ENCODE measurements around the gene PMS2. TPM values are rescaled to one million over a fixed set of nuclear protein-coding genes. Genes with fewer than 3 reads are reported as not detected.
"Not testable (repeated sequence)": the region's sequence is repeated elsewhere in the genome, so short reads cannot be mapped to it uniquely, and the experiment has no call there.

Gene PMS2, protein sequence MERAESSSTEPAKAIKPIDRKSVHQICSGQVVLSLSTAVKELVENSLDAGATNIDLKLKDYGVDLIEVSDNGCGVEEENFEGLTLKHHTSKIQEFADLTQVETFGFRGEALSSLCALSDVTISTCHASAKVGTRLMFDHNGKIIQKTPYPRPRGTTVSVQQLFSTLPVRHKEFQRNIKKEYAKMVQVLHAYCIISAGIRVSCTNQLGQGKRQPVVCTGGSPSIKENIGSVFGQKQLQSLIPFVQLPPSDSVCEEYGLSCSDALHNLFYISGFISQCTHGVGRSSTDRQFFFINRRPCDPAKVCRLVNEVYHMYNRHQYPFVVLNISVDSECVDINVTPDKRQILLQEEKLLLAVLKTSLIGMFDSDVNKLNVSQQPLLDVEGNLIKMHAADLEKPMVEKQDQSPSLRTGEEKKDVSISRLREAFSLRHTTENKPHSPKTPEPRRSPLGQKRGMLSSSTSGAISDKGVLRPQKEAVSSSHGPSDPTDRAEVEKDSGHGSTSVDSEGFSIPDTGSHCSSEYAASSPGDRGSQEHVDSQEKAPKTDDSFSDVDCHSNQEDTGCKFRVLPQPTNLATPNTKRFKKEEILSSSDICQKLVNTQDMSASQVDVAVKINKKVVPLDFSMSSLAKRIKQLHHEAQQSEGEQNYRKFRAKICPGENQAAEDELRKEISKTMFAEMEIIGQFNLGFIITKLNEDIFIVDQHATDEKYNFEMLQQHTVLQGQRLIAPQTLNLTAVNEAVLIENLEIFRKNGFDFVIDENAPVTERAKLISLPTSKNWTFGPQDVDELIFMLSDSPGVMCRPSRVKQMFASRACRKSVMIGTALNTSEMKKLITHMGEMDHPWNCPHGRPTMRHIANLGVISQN
- total RNA-seq = 15.3 to 17.0 TPM (median 16.0 TPM) in 3 replicates
- long read RNA-seq, partial matches to known transcripts = 5 of 14 reads
- long read RNA-seq, other reads (novel, unspliced or antisense) = 4 of 14 reads

DNA sequence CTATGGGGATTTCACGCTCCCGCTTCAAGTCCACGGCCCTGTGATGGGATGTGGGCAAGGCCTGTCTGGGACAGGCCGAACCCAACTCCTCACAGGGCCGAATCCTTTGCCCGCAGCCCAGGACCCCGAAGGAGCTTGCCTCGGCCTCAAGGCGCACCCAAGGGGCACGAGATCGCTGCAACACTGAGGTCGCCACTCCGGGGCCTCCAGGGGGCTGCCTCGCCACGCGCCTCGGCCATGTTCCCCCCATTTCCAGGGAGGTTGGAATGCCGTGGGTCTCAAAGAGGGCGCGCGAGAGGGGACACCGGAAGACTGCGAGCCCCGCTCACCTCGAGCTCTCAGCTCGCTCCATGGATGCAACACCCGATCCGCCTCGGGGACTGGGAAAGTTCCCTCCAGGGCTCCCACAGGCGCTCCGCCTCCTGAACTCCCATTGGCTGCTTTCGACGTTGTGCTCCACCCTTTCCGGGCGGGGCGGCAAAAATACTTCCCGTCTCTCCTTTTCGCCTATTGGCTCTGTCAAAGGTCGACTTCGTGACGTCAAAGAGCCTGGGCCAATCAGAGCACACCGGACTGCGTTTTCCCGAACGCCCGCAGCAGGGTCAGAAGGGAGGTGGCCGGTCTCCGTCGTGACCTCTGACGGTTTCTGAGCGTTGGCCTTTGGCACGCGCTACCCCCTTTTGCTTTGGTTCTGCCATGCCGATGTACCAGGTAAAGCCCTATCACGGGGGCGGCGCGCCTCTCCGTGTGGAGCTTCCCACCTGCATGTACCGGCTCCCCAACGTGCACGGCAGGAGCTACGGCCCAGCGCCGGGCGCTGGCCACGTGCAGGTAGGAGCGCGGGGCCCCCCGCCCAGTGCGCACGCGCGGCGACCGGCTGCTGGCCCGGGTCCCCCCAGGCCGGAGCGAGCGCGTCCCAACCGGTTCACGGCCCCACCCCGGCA lies at the start of gene PMS2, which contains the start of gene AIMP2:
PMS2 (minus strand) TSS at position 382 of the 944 bp plus-strand sequence; CDS start at position 352, 30 bp downstream.
AIMP2 (plus strand) TSS at position 605 of the 944 bp plus-strand sequence; CDS start at position 697, 92 bp downstream.
- H3K9me3 Mint-ChIP-seq (ENCODE audit: low read depth) = no peaks in the 10 kb centered on the region
- H3K27ac Mint-ChIP-seq (ENCODE audit: unreplicated experiment) = peak within 1 kb of the TSS; percentile 98
- no peaks in the 10 kb centered on the region for H3K27me3 Mint-ChIP-seq (ENCODE audit: low read depth)
- peaks cover 7% of the 10 kb centered on the region for H3K36me3 Mint-ChIP-seq (ENCODE audit: low read depth)
- DNase-seq (ENCODE audit: low spot score) = peak; percentile 99
- TF ChIP-seq, protein P1, sequence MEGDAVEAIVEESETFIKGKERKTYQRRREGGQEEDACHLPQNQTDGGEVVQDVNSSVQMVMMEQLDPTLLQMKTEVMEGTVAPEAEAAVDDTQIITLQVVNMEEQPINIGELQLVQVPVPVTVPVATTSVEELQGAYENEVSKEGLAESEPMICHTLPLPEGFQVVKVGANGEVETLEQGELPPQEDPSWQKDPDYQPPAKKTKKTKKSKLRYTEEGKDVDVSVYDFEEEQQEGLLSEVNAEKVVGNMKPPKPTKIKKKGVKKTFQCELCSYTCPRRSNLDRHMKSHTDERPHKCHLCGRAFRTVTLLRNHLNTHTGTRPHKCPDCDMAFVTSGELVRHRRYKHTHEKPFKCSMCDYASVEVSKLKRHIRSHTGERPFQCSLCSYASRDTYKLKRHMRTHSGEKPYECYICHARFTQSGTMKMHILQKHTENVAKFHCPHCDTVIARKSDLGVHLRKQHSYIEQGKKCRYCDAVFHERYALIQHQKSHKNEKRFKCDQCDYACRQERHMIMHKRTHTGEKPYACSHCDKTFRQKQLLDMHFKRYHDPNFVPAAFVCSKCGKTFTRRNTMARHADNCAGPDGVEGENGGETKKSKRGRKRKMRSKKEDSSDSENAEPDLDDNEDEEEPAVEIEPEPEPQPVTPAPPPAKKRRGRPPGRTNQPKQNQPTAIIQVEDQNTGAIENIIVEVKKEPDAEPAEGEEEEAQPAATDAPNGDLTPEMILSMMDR (IDR thresholded peaks at IDR 0.05) = peak; percentile 53
- peaks cover 43% of the 10 kb centered on the region for H3K4me1 Mint-ChIP-seq (ENCODE audit: low read depth)
- H3K4me3 Mint-ChIP-seq (ENCODE audit: unreplicated experiment) = peak within 1 kb of the TSS; percentile 84

DNA sequence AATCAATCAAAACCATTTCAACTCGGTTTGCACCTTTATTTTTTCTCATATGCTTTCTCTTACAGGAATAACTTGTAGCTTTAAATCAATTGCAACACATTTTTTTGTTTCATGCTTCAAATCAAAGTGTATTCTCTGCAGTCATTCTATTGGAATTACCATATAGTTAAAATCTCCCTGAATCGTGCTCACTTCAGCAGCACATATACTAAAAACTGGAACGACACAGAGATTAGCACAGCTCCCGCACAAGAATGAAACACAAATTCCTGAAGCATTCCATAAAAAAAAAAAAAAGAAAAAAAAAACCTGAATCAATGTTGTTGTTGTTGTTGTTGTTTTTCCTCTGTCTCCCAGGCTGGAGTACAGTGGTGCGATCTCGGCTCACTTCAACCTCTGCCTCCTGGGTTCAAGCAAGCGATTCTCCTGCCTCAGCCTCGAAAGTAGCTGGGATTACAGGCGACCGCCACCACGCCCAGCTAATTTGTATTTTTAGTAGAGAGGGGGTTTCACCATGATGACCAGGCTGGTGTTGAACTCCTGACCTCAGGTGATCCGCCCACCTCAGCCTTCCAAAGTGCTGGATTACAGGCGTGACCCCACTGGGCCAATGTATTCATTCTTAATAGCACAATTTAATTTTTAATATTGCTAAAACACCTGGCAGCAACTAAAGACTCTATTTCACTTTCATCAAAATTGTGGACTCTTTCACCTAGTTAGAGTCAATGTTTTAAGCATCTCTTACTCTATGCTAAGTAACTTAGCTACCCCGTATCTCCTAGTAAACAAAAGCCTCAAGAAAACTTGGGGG lies 48.7 kb upstream of the PMS2 start:
- no peak for DNase-seq (ENCODE audit: low spot score)

DNA sequence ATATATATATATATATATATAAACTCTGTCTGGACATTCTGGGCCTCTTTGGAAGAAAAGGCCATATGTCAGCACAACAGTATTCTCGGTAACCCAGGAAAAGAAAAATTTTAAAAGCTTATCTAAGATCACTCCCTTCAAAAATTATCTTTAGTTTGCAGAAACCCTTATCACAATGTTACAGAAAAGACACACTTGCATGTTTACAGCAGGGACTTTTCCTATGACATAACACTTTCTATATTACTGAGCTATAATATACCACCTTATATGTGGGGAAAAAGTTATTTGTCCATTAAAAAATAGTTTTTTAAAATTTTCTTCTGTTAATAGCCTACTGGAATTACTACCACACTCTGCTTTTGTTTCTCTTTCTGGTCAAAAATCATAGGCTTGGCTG lies 47.8 kb upstream of the PMS2 start:
- TF ChIP-seq, protein P1 (IDR thresholded peaks at IDR 0.05) = no peak
- Mint-ChIP-seq H3K36me3 (ENCODE audit: low read depth) (peaks cover 8% of the 10 kb centered on the region), H3K4me1 (ENCODE audit: low read depth) (peaks cover 29% of the 10 kb centered on the region), H3K27ac (ENCODE audit: unreplicated experiment) (peak overlapping the region; percentile 97), H3K9me3 (ENCODE audit: low read depth) (no peaks in the 10 kb centered on the region), H3K27me3 (ENCODE audit: low read depth) (no peaks in the 10 kb centered on the region), H3K4me3 (ENCODE audit: unreplicated experiment) (peak overlapping the region; percentile 81)
- no peak for DNase-seq (ENCODE audit: low spot score)

More for the DNA sequence above, 48.7 kb upstream of the PMS2 start:
- Mint-ChIP-seq H3K4me1 (ENCODE audit: low read depth) (peaks cover 29% of the 10 kb centered on the region), H3K36me3 (ENCODE audit: low read depth) (peaks cover 8% of the 10 kb centered on the region), H3K27me3 (ENCODE audit: low read depth) (no peaks in the 10 kb centered on the region), H3K4me3 (ENCODE audit: unreplicated experiment) (peak overlapping the region; percentile 81), H3K27ac (ENCODE audit: unreplicated experiment) (peak overlapping the region; percentile 97), H3K9me3 (ENCODE audit: low read depth) (no peaks in the 10 kb centered on the region)
- TF ChIP-seq, protein P1 (IDR thresholded peaks at IDR 0.05) = no peak

DNA sequence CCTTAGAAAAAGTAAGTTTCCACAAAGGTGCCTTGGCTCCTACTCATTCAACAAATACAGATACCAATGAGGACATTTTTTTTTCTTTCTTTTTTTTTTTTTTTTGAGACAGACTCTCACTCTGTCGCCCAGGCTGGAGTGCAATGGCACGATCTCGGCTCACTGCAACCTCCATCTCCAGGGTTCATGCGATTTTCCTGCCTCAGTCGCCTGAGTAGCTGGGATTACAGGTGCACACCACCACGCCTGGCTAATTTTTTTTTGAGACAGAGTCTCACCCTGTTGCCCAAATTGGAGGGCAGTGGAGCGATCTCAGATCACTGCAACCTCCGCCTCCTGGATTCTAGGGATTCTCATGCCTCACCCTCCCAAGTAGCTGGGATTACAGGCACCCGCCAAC lies 42.3 kb upstream of the PMS2 start:
- not testable (repeated sequence) for H3K27me3 Mint-ChIP-seq (ENCODE audit: low read depth); H3K4me1 Mint-ChIP-seq (ENCODE audit: low read depth); H3K27ac Mint-ChIP-seq (ENCODE audit: unreplicated experiment); DNase-seq (ENCODE audit: low spot score); H3K4me3 Mint-ChIP-seq (ENCODE audit: unreplicated experiment); H3K9me3 Mint-ChIP-seq (ENCODE audit: low read depth)
- H3K36me3 Mint-ChIP-seq (ENCODE audit: low read depth) = peaks cover 20% of the 10 kb centered on the region
